Tibial artery (tissue), 4 donors: Measurements from ENCODE around the gene SENP7.

Experiments
- DNase-seq, 2 donors: peaks; one replicate each; pipeline ENCODE4 v3.0.0-alpha.2; 2019
- H3K27ac ChIP-seq, 2 donors: fragments of 200-600 bp; sonication (generic) in 1 of 2; 1 replicate in 1 of 2; 2 replicates in 1 of 2; pipeline ENCODE4 v1.5.1; 2018 to 2019; ENCODE audit warnings: mild to moderate bottlenecking in 1 of 2
- H3K27me3 ChIP-seq, 2 donors: fragments of 200-600 bp; sonication (generic) in 1 of 2; one replicate each; pipeline versions ENCODE4 v1.5.1 to v1.6.0; 2016 to 2019
- H3K36me3 ChIP-seq, 3 donors: fragments of 200-600 bp; sonication (generic) in 2 of 3; one replicate each; pipeline ENCODE4 v1.5.1; 2016 to 2019; ENCODE audit warnings: mild to moderate bottlenecking in 2 of 3
- H3K4me1 ChIP-seq, 4 donors: fragments of 200-600 bp; sonication (generic) in 2 of 4; 1 replicate in 3 of 4; 2 replicates in 1 of 4; pipeline ENCODE4 v1.5.1; 2016 to 2019
- H3K4me3 ChIP-seq, 2 donors: fragments of 200-600 bp; sonication (generic) in 1 of 2; 1 replicate in 1 of 2; 2 replicates in 1 of 2; pipeline ENCODE4 v1.5.1; 2018 to 2019; ENCODE audit warnings: mild to moderate bottlenecking in 2 of 2
- H3K9me3 ChIP-seq, 3 donors: fragments of 200-600 bp; sonication (generic) in 1 of 3; one replicate each; pipeline ENCODE4 v1.5.1; 2016 to 2019
- CTCF ChIP-seq, 2 experiments: fragments of 200-600 bp in 1 of 2; fragments of 450-650 bp in 1 of 2; IDR thresholded peaks; one replicate each; pipeline ENCODE4 v1.5.1; 2017 to 2019; ENCODE audit warnings: antibody characterized with exemption in 2 of 2, mild to moderate bottlenecking in 1 of 2, moderate library complexity in 1 of 2
- intact Hi-C: fragments of 100-400 bp; cut with DNase I; formaldehyde crosslinking; loops from one replicate; pipeline ENCODE4 v1.15.0; 2023; ENCODE audit warnings: low total_unique reads

SENP7 gene

GRCh38 chr3:101413656-101414055, 99.4 kb downstream of the SENP7 start:
- Histone ChIP-seq H3K27ac (no peak overlapping the region), H3K27me3 (no peaks in the 10 kb centered on the region), H3K36me3 (peaks cover 0 to 7% (median 6%) of the 10 kb centered on the region in 3 donors), H3K4me1 (peaks cover 0 to 4% (median 0%) of the 10 kb centered on the region in 4 donors), H3K4me3 (no peak overlapping the region), H3K9me3 (peaks cover 0 to 3% (median 0%) of the 10 kb centered on the region in 3 donors)
- no peak for TF ChIP-seq CTCF (IDR thresholded peaks at IDR 0.05)
- intact Hi-C loops: no loop called here
- DNase-seq: no peak

DNA sequence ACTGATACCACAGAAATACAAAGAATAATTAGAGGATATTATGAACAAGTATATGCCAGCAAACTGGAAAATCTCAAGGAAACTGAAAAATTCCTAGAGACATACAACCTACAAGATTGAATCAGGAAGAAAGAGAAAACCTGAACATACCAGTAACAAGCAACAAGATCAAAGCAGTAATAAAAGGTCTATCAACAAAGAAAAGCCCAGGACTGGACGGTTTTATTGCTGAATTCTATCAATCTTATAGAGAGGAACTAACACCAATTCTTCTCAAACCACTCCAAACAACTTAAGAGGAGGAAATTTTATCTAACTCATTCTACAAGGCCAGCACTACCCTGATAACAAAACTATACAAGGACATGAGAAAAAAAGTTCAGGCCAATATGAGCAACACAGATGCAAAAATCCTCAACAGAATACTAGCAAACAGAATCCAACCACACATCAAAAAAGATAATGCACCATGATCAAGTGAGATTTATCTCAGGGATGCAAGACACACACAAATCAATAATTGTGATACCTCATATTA, 121.5 kb downstream of the SENP7 start:
- Histone ChIP-seq H3K27me3 (no peaks in the 10 kb centered on the region), H3K27ac (no peak overlapping the region), H3K36me3 (peaks cover 0 to 17% (median 5%) of the 10 kb centered on the region in 3 donors), H3K4me1 (no peaks in the 10 kb centered on the region), H3K4me3 (no peak overlapping the region), H3K9me3 (peaks cover 2 to 19% (median 14%) of the 10 kb centered on the region in 3 donors)
- DNase-seq: no peak
- intact Hi-C loops: no loop called here
- no peak for TF ChIP-seq CTCF (IDR thresholded peaks at IDR 0.05)

DNA sequence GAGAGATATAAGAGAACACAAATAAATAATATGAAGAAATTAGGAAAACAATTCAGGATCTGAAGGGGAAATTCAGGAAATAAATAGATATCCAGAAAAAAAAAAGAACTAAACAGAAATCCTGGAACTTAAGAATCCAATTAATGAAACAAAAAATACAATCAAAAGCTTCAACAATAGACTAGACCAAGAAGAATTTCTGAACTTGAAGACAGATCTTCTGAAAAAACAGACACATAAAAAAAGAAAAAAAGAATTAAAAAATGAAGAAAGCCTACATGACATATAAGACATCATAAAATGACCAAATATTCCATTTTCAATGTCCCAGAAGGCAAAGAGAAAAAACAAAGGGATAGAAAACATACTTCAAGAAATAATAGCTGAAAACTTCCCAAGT, 124.3 kb downstream of the SENP7 start:
- H3K4me1 ChIP-seq: no peaks in the 10 kb centered on the region
- H3K36me3 ChIP-seq: peaks cover 0 to 17% (median 5%) of the 10 kb centered on the region in 3 donors
- H3K27me3 ChIP-seq: no peaks in the 10 kb centered on the region
- intact Hi-C loops: no loop called here
- no peak for TF ChIP-seq CTCF (IDR thresholded peaks at IDR 0.05)
- H3K4me3 ChIP-seq: no peak overlapping the region
- no peak overlapping the region for H3K27ac ChIP-seq
- H3K9me3 ChIP-seq: peaks cover 0 to 19% (median 14%) of the 10 kb centered on the region in 3 donors
- no peak for DNase-seq

DNA sequence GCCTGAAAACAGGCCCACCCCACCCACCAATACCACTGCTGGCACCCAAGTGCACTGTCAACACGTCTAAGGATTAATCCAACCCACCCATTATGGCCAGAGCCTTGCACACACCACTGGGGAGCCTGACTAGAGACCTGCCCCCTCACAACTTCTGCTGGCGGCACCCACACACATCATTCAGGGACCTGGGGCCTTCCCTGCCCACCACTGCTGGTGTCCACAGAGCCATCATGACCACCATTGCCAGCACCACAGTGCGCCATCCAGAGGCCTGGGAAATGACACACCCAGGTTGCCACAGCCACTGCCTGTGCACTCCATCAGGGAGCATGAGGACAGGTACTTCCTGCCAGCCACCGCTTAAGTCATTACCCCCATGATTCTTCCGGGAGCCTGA, 125.7 kb downstream of the SENP7 start:
- no peak for TF ChIP-seq CTCF (IDR thresholded peaks at IDR 0.05)
- DNase-seq: no peak
- no peak overlapping the region for H3K4me3 ChIP-seq
- peaks cover 0 to 13% (median 0%) of the 10 kb centered on the region in 3 donors for H3K36me3 ChIP-seq
- intact Hi-C loops: no loop called here
- peaks cover 0 to 4% (median 0%) of the 10 kb centered on the region in 4 donors for H3K4me1 ChIP-seq
- H3K27ac ChIP-seq: no peak overlapping the region
- H3K9me3 ChIP-seq: peaks cover 0 to 13% (median 7%) of the 10 kb centered on the region in 3 donors
- no peaks in the 10 kb centered on the region for H3K27me3 ChIP-seq

DNA sequence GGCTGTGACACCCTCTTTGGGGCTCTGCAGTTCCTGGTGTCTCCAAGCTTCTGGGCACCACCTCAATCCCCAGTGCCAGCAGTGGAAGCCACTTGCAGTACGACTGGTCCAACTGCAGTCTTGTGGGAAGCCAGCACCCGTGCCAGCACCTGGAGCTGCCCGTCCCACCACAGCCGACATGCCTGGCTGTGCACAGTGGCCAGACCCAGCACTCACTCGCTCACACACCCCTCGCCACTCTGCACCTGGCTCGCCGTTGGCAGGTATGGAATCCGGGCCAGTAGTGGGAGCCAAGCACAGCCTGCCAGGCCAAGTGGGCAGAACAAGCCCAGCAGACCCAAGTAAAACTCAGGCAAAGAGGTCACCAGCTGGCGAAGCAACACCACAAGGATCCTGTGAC, 128.6 kb downstream of the SENP7 start:
- H3K4me3 ChIP-seq: no peak overlapping the region
- H3K4me1 ChIP-seq: peaks cover 0 to 8% (median 0%) of the 10 kb centered on the region in 4 donors
- peaks cover 0 to 13% (median 6%) of the 10 kb centered on the region in 3 donors for H3K9me3 ChIP-seq
- intact Hi-C loops: no loop called here
- peaks cover 0 to 12% (median 0%) of the 10 kb centered on the region in 3 donors for H3K36me3 ChIP-seq
- no peaks in the 10 kb centered on the region for H3K27me3 ChIP-seq
- DNase-seq: no peak
- no peak overlapping the region for H3K27ac ChIP-seq
- TF ChIP-seq CTCF (IDR thresholded peaks at IDR 0.05): no peak
